GM23338 (cell line): ENCODE measurements around the gene CUL7.

ENCODE experiments used
- CREB1 ChIP-seq: fragments of 250-450 bp; sonication (Bioruptor Pico); IDR thresholded peaks from 2 replicates; pipeline ENCODE4 v1.5.0; 2020; ENCODE audit warnings: low read depth, mild to moderate bottlenecking, moderate library complexity
- EZH2 ChIP-seq: fragments of 200-600 bp; sonication (generic); IDR thresholded peaks from one replicate; pipeline ENCODE4 v1.8.0; 2017; ENCODE audit warnings: antibody characterized with exemption, mild to moderate bottlenecking, low read depth; ENCODE audit not compliant: unreplicated experiment
- EZH2phosphoT487 ChIP-seq: fragments of 200-600 bp; sonication (generic); IDR thresholded peaks from one replicate; pipeline ENCODE4 v1.8.1; 2018; ENCODE audit warnings: antibody characterized with exemption; ENCODE audit not compliant: unreplicated experiment
- JUNB ChIP-seq: IDR thresholded peaks from one replicate; pipeline ENCODE4 v1.6.1; 2016; ENCODE audit warnings: antibody characterized with exemption; ENCODE audit not compliant: unreplicated experiment
- POLR2AphosphoS5 ChIP-seq: IDR thresholded peaks from 2 replicates; pipeline ENCODE4 v1.6.1; 2016; ENCODE audit warnings: antibody characterized with exemption, low read depth
- ZNF114 ChIP-seq: fragments of 250-450 bp; sonication (Bioruptor Pico); IDR thresholded peaks from 2 replicates; pipeline ENCODE4 v1.5.0; 2020; ENCODE audit warnings: mild to moderate bottlenecking, moderate library complexity
- ZNF331 ChIP-seq: fragments of 250-450 bp; sonication (Bioruptor Pico); IDR thresholded peaks from 2 replicates; pipeline ENCODE4 v1.5.0; 2020; ENCODE audit warnings: low read depth, mild to moderate bottlenecking, moderate library complexity
- TF ChIP-seq, protein P1 (sequence below), 2 experiments: fragments of 200-600 bp in 1 of 2; sonication (generic) in 1 of 2; conservative IDR thresholded peaks; 2 replicates each; pipeline versions ENCODE4 v1.5.1 to v1.6.1; 2016 to 2017; ENCODE audit warnings: antibody characterized with exemption in 2 of 2, low read depth in 2 of 2, mild to moderate bottlenecking in 2 of 2, moderate library complexity in 1 of 2
- TF ChIP-seq, protein P2 (sequence below): IDR thresholded peaks from one replicate; pipeline ENCODE4 v1.6.1; 2018; ENCODE audit warnings: antibody characterized with exemption; ENCODE audit not compliant: unreplicated experiment
- TF ChIP-seq, protein P3 (sequence below): IDR thresholded peaks from 2 replicates; pipeline ENCODE4 v1.6.1; 2016; ENCODE audit warnings: antibody characterized with exemption
- TF ChIP-seq, protein P4 (sequence below): fragments of 250-450 bp; sonication (Bioruptor Pico); IDR thresholded peaks from 2 replicates; pipeline ENCODE4 v1.5.0; 2020; ENCODE audit warnings: mild to moderate bottlenecking, moderate library complexity

DNA sequence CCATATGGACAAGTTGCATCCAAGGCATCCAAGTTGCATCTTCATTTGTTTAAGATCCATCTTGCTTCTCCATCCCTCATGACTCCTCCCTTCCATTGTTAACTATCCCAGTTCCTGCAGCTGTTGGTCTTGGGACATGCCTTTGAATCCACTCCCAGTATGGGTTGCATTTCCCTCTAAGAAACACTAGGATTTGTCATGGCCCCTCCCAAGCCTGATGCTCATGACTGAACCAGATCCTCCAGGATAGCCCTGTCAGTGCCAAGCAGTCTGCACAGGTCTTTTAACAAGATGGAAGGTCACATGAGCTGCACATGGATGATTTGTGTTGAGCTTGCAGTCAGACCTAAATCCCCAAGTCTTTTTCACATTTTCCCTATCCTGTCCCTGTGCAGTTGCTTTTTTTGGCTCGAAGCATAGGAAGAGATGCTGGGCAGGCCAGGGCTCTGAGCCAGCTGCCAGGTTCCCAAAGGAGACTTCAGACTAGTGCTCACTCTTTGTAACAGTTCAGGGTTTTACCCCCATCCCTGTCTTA, 65.1 kb downstream of the CUL7 start:
- TF ChIP-seq, protein P1, sequence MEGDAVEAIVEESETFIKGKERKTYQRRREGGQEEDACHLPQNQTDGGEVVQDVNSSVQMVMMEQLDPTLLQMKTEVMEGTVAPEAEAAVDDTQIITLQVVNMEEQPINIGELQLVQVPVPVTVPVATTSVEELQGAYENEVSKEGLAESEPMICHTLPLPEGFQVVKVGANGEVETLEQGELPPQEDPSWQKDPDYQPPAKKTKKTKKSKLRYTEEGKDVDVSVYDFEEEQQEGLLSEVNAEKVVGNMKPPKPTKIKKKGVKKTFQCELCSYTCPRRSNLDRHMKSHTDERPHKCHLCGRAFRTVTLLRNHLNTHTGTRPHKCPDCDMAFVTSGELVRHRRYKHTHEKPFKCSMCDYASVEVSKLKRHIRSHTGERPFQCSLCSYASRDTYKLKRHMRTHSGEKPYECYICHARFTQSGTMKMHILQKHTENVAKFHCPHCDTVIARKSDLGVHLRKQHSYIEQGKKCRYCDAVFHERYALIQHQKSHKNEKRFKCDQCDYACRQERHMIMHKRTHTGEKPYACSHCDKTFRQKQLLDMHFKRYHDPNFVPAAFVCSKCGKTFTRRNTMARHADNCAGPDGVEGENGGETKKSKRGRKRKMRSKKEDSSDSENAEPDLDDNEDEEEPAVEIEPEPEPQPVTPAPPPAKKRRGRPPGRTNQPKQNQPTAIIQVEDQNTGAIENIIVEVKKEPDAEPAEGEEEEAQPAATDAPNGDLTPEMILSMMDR (conservative IDR thresholded peaks at IDR 0.05; ENCODE audit: low read depth in 2 of 2): no peak
- TF ChIP-seq, protein P2, sequence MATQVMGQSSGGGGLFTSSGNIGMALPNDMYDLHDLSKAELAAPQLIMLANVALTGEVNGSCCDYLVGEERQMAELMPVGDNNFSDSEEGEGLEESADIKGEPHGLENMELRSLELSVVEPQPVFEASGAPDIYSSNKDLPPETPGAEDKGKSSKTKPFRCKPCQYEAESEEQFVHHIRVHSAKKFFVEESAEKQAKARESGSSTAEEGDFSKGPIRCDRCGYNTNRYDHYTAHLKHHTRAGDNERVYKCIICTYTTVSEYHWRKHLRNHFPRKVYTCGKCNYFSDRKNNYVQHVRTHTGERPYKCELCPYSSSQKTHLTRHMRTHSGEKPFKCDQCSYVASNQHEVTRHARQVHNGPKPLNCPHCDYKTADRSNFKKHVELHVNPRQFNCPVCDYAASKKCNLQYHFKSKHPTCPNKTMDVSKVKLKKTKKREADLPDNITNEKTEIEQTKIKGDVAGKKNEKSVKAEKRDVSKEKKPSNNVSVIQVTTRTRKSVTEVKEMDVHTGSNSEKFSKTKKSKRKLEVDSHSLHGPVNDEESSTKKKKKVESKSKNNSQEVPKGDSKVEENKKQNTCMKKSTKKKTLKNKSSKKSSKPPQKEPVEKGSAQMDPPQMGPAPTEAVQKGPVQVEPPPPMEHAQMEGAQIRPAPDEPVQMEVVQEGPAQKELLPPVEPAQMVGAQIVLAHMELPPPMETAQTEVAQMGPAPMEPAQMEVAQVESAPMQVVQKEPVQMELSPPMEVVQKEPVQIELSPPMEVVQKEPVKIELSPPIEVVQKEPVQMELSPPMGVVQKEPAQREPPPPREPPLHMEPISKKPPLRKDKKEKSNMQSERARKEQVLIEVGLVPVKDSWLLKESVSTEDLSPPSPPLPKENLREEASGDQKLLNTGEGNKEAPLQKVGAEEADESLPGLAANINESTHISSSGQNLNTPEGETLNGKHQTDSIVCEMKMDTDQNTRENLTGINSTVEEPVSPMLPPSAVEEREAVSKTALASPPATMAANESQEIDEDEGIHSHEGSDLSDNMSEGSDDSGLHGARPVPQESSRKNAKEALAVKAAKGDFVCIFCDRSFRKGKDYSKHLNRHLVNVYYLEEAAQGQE: no peak
- TF ChIP-seq EZH2: no peak
- no peak for TF ChIP-seq POLR2AphosphoS5
- no peak for TF ChIP-seq CREB1 (CRISPR knock-in tag)
- TF ChIP-seq EZH2phosphoT487: no peak
- no peak for TF ChIP-seq JUNB
- TF ChIP-seq, protein P3, sequence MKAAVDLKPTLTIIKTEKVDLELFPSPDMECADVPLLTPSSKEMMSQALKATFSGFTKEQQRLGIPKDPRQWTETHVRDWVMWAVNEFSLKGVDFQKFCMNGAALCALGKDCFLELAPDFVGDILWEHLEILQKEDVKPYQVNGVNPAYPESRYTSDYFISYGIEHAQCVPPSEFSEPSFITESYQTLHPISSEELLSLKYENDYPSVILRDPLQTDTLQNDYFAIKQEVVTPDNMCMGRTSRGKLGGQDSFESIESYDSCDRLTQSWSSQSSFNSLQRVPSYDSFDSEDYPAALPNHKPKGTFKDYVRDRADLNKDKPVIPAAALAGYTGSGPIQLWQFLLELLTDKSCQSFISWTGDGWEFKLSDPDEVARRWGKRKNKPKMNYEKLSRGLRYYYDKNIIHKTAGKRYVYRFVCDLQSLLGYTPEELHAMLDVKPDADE: no peak
- TF ChIP-seq ZNF331: no peak
- no peak for TF ChIP-seq ZNF114
- TF ChIP-seq, protein P4, sequence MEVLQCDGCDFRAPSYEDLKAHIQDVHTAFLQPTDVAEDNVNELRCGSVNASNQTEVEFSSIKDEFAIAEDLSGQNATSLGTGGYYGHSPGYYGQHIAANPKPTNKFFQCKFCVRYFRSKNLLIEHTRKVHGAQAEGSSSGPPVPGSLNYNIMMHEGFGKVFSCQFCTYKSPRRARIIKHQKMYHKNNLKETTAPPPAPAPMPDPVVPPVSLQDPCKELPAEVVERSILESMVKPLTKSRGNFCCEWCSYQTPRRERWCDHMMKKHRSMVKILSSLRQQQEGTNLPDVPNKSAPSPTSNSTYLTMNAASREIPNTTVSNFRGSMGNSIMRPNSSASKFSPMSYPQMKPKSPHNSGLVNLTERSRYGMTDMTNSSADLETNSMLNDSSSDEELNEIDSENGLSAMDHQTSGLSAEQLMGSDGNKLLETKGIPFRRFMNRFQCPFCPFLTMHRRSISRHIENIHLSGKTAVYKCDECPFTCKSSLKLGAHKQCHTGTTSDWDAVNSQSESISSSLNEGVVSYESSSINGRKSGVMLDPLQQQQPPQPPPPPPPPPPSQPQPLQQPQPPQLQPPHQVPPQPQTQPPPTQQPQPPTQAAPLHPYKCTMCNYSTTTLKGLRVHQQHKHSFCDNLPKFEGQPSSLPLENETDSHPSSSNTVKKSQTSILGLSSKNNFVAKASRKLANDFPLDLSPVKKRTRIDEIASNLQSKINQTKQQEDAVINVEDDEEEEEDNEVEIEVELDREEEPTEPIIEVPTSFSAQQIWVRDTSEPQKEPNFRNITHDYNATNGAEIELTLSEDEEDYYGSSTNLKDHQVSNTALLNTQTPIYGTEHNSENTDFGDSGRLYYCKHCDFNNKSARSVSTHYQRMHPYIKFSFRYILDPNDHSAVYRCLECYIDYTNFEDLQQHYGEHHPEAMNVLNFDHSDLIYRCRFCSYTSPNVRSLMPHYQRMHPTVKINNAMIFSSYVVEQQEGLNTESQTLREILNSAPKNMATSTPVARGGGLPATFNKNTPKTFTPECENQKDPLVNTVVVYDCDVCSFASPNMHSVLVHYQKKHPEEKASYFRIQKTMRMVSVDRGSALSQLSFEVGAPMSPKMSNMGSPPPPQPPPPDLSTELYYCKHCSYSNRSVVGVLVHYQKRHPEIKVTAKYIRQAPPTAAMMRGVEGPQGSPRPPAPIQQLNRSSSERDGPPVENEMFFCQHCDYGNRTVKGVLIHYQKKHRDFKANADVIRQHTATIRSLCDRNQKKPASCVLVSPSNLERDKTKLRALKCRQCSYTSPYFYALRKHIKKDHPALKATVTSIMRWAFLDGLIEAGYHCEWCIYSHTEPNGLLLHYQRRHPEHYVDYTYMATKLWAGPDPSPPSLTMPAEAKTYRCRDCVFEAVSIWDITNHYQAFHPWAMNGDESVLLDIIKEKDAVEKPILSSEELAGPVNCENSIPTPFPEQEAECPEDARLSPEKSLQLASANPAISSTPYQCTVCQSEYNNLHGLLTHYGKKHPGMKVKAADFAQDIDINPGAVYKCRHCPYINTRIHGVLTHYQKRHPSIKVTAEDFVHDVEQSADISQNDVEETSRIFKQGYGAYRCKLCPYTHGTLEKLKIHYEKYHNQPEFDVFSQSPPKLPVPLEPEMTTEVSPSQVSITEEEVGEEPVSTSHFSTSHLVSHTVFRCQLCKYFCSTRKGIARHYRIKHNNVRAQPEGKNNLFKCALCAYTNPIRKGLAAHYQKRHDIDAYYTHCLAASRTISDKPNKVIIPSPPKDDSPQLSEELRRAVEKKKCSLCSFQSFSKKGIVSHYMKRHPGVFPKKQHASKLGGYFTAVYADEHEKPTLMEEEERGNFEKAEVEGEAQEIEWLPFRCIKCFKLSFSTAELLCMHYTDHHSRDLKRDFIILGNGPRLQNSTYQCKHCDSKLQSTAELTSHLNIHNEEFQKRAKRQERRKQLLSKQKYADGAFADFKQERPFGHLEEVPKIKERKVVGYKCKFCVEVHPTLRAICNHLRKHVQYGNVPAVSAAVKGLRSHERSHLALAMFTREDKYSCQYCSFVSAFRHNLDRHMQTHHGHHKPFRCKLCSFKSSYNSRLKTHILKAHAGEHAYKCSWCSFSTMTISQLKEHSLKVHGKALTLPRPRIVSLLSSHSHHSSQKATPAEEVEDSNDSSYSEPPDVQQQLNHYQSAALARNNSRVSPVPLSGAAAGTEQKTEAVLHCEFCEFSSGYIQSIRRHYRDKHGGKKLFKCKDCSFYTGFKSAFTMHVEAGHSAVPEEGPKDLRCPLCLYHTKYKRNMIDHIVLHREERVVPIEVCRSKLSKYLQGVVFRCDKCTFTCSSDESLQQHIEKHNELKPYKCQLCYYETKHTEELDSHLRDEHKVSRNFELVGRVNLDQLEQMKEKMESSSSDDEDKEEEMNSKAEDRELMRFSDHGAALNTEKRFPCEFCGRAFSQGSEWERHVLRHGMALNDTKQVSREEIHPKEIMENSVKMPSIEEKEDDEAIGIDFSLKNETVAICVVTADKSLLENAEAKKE: no peak
